Neuronal stem cell (in vitro differentiated cells): ENCODE data around the gene BST2.
"Not testable (repeated sequence)": the region's sequence is repeated elsewhere in the genome, so short reads cannot be mapped to it uniquely, and the experiment has no call there.

Experiments
- DNase-seq: peaks from one replicate; pipeline ENCODE4 v3.0.0-alpha.2; 2013; ENCODE audit warnings: low spot score
- H2AFZ ChIP-seq: one replicate; pipeline ENCODE4 v1.6.1; 2013; ENCODE audit warnings: mild to moderate bottlenecking, low read length, inconsistent platforms
- H2AK5ac ChIP-seq: 2 replicates; pipeline ENCODE4 v1.6.1; 2013; ENCODE audit warnings: low read depth, mild to moderate bottlenecking, inconsistent platforms, low read length, moderate library complexity, mixed read lengths
- H2BK120ac ChIP-seq: 2 replicates; pipeline ENCODE4 v1.6.1; 2013; ENCODE audit warnings: low read depth, mild to moderate bottlenecking, inconsistent platforms, low read length, moderate library complexity, mixed read lengths
- H2BK12ac ChIP-seq: one replicate; pipeline ENCODE4 v1.6.1; 2013; ENCODE audit warnings: low read length, inconsistent platforms
- H2BK15ac ChIP-seq: 2 replicates; pipeline ENCODE4 v1.6.1; 2013; ENCODE audit warnings: mild to moderate bottlenecking, low read length, inconsistent platforms, mixed read lengths
- H2BK5ac ChIP-seq: one replicate; pipeline ENCODE4 v1.6.1; 2013; ENCODE audit warnings: inconsistent platforms, mild to moderate bottlenecking, low read length, moderate library complexity
- H3K14ac ChIP-seq: one replicate; pipeline ENCODE4 v1.6.1; 2013; ENCODE audit warnings: low read length, inconsistent platforms
- H3K18ac ChIP-seq: 2 replicates; pipeline ENCODE4 v1.6.1; 2013; ENCODE audit warnings: low read length, inconsistent platforms
- H3K23ac ChIP-seq: 2 replicates; pipeline ENCODE4 v1.6.1; 2013; ENCODE audit warnings: low read depth, mild to moderate bottlenecking, mixed read lengths, low read length, inconsistent platforms; ENCODE audit not compliant: poor library complexity
- H3K27ac ChIP-seq: replicated peaks from 3 replicates; pipeline ENCODE4 v1.5.1; 2013; ENCODE audit warnings: low read length, inconsistent platforms
- H3K27me3 ChIP-seq, 3 experiments: 2 replicates each; pipeline ENCODE4 v1.6.1; 2013; ENCODE audit warnings: low read length in 3 of 3, mild to moderate bottlenecking in 2 of 3, inconsistent platforms in 1 of 3, low read depth in 1 of 3, mixed read lengths in 1 of 3, moderate library complexity in 1 of 3; ENCODE audit not compliant: control insufficient read depth in 3 of 3, insufficient read depth in 3 of 3
- H3K36me3 ChIP-seq, 2 donors: replicated peaks in 1 of 2; 2 replicates each; pipeline ENCODE4 v1.6.1; 2013; ENCODE audit warnings: low read length in 2 of 2; ENCODE audit not compliant: control insufficient read depth in 2 of 2, insufficient read depth in 2 of 2
- H3K4ac ChIP-seq: 2 replicates; pipeline ENCODE4 v1.6.1; 2013; ENCODE audit warnings: inconsistent platforms, mild to moderate bottlenecking, low read length, moderate library complexity
- H3K4me1 ChIP-seq, 2 donors: 1 replicate in 1 of 2; 2 replicates in 1 of 2; pipeline ENCODE4 v1.6.1; 2013; ENCODE audit warnings: low read length in 2 of 2, low read depth in 1 of 2; ENCODE audit not compliant: control insufficient read depth in 2 of 2, insufficient read depth in 1 of 2
- H3K4me2 ChIP-seq: one replicate; pipeline ENCODE4 v1.6.1; 2013; ENCODE audit warnings: mild to moderate bottlenecking, low read length, inconsistent platforms; ENCODE audit not compliant: insufficient read depth, poor library complexity, severe bottlenecking
- H3K4me3 ChIP-seq, 2 donors: 2 replicates each; pipeline ENCODE4 v1.5.1; 2013; ENCODE audit warnings: low read length in 2 of 2, mild to moderate bottlenecking in 2 of 2, inconsistent platforms in 1 of 2, moderate library complexity in 1 of 2
- H3K79me1 ChIP-seq: one replicate; pipeline ENCODE4 v1.6.1; 2013; ENCODE audit warnings: low read depth, mild to moderate bottlenecking, inconsistent platforms, low read length, moderate library complexity
- H3K9ac ChIP-seq: one replicate; pipeline ENCODE4 v1.6.1; 2013; ENCODE audit warnings: mild to moderate bottlenecking, low read depth, low read length, inconsistent platforms; ENCODE audit not compliant: poor library complexity
- H3K9me3 ChIP-seq, 2 donors: replicated peaks in 1 of 2; 2 replicates each; pipeline versions ENCODE3 to v1.6.1; 2013; ENCODE audit warnings: low read length in 2 of 2, mild to moderate bottlenecking in 2 of 2, inconsistent platforms in 1 of 2, low read depth in 1 of 2, mixed read lengths in 1 of 2, moderate library complexity in 1 of 2; ENCODE audit not compliant: control insufficient read depth in 2 of 2, insufficient read depth in 1 of 2
- H4K8ac ChIP-seq: one replicate; pipeline ENCODE4 v1.6.1; 2013; ENCODE audit warnings: low read depth, mild to moderate bottlenecking, inconsistent platforms, low read length, moderate library complexity
- H4K91ac ChIP-seq: one replicate; pipeline ENCODE4 v1.6.1; 2013; ENCODE audit warnings: low read length, low read depth, mild to moderate bottlenecking, inconsistent platforms; ENCODE audit not compliant: poor library complexity
- WGBS, 2 donors: extraction: QIAGEN DNeasy Blood & Tissue Kit; methylation state at CpG; one replicate each; pipeline ENCODE4 v1.1.7; 2013; ENCODE audit warnings: missing lambda C conversion rate in 2 of 2, mixed read lengths in 1 of 2; ENCODE audit not compliant: insufficient read length in 2 of 2, insufficient replicate concordance in 1 of 2; ENCODE audit errors: extremely low coverage in 2 of 2; 5-methylcytosine and 5-hydroxymethylcytosine counted together

BST2 gene

DNA sequence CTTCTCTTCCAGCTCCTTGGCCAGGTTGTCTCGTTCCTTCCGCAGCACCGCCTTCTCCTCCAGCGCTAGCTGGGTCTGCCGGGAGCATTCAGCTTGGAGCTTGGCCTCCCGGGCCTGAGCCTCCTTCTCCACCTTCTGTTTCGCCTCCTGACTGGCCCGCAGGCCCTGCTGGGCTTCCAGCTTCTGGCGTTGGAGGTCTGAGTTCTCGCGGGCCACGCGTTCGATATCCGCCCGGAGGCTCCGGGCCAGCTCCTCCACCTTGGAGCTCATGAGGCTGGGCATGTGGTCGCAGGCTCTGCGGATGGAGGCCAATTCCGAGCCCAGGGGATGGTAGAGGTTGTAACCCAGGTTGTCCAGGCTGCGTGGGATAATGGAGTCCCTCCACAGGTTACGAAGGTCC is 40.1 kb downstream of the BST2 start:
- no peaks in the 10 kb centered on the region for H3K27me3 ChIP-seq

DNA sequence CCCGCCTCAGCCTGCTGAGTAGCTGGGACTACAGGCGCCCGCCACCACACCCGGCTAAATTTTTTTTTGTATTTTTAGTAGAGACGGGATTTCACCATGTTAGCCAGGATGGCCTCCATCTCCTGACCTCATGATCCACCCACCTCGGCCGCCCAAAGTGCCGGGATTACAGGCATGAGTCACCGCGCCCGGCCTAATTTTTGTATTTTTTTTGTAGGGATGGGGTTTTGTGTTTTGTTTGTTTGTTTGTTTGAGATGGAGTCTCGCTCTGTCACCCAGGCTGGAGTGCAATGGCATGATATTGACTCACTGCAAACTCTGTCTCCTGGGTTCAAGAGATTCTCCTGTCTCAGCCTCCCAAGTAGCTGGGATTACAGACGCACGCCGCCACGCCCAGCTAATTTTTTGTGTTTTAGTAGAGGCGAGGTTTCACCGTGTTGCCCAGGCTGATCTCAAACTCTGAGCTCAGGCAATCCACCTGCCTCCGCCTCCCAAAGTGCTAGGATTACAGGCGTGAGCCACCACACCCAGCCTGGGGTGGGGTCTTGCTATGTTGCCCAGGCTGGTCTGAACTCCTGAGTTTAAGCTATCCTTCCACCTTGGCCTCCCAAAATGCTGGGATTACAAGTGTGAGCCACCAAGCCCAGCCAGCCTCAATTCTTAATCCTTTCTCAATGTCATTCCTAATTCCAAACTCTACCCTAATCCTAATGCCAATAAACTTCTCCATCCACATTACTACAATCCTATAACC is 41.4 kb downstream of the BST2 start:
- not testable (repeated sequence) for H2BK12ac ChIP-seq, H3K9ac ChIP-seq, H2BK15ac ChIP-seq, H2BK5ac ChIP-seq, H2AFZ ChIP-seq, H3K14ac ChIP-seq, H4K8ac ChIP-seq, H3K23ac ChIP-seq, H3K4ac ChIP-seq, H3K27ac ChIP-seq, H2BK120ac ChIP-seq, H3K79me1 ChIP-seq, H3K36me3 ChIP-seq, H3K4me1 ChIP-seq, H3K18ac ChIP-seq, H2AK5ac ChIP-seq, H3K4me3 ChIP-seq, DNase-seq, H3K4me2 ChIP-seq, H4K91ac ChIP-seq, H3K9me3 ChIP-seq, H3K27me3 ChIP-seq
- WGBS, 2 donors = no CpG with 5 or more reads among the region's 20 CpGs

More for the DNA sequence above, 40.1 kb downstream of the BST2 start:
- Histone ChIP-seq H3K27ac (no peak overlapping the region), H2BK12ac (no peak overlapping the region), H3K14ac (no peak overlapping the region), H2BK15ac (peak overlapping the region; percentile 55), H3K4me1 (peaks cover 0 to 2% of the 10 kb centered on the region in 2 donors), H3K79me1 (no peaks in the 10 kb centered on the region), H3K4ac (no peak overlapping the region), H2AFZ (no peak overlapping the region), H3K4me2 (no peak overlapping the region), H2BK120ac (no peak overlapping the region), H4K8ac (no peak overlapping the region), H3K9ac (no peak overlapping the region), H2AK5ac (peak overlapping the region; percentile 88), H3K9me3 (no peaks in the 10 kb centered on the region), H2BK5ac (no peak overlapping the region), H3K23ac (no peak overlapping the region), H3K36me3 (no peaks in the 10 kb centered on the region), H4K91ac (no peak overlapping the region), H3K18ac (peak overlapping the region; percentile 52), H3K4me3 (peak overlapping the region in 1 of 2 donors; percentile 60)
- DNase-seq = no peak
- WGBS, 2 donors = no CpG with 5 or more reads among the region's 22 CpGs

DNA sequence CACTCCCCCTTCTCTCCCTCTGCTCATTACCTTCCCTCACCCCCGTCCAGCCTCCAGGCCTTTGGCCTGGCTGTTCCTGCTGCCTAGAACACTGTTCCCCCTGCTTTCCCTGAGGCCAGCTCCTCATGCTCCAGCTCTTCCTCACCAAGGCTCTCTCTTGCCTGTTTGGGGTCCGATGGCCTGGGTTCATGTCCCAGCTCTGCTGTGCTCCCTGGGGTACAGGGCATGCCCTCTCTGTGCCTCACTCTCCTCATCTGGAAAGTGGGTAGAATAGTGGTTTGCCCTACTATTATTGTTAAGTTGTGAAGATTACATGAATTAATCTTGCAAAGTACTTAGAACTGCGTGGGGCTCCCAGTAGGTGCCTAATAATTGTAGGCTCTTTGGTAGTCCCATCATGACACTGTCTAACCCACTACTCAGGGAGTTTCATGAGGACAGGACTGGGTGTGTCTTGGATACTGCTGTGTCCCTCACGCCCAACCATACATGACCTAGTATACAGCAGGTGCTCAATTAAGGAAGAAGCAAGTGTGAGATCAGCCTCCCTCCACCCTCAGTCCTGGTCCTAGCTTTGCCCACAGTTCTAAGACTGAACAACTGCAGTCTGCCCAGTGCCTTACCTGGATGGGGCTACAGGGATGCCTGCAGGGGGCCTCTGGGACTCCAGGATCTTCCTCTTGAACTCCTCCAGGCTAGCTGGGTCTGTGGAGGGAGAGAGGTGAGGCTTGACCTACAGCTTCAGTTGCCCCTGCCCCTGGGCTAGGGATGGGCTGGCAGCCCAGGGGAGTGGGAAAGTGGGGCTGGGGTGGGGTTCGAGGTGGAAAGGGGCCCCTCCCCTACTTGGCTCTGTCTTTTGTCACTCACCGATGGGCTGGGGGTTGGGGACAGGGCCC is 45.3 kb downstream of the BST2 start:
- Histone ChIP-seq H3K9ac (no peak overlapping the region), H3K27ac (no peak overlapping the region), H3K4me1 (no peaks in the 10 kb centered on the region), H3K4me2 (no peak overlapping the region), H3K4ac (no peak overlapping the region), H3K4me3 (peak overlapping the region in 1 of 2 donors; percentile 33), H3K18ac (peak overlapping the region; percentile 3), H2AFZ (no peak overlapping the region), H3K79me1 (no peaks in the 10 kb centered on the region), H2BK5ac (no peak overlapping the region), H2BK15ac (peak overlapping the region; percentile 97), H2BK120ac (no peak overlapping the region), H2BK12ac (no peak overlapping the region), H3K27me3 (no peaks in the 10 kb centered on the region), H3K9me3 (no peaks in the 10 kb centered on the region), H4K8ac (no peak overlapping the region), H3K14ac (no peak overlapping the region), H3K23ac (no peak overlapping the region), H4K91ac (no peak overlapping the region), H2AK5ac (peak overlapping the region; percentile 20), H3K36me3 (no peaks in the 10 kb centered on the region)
- WGBS, 2 donors = no CpG with 5 or more reads among the region's 6 CpGs
- DNase-seq = no peak

DNA sequence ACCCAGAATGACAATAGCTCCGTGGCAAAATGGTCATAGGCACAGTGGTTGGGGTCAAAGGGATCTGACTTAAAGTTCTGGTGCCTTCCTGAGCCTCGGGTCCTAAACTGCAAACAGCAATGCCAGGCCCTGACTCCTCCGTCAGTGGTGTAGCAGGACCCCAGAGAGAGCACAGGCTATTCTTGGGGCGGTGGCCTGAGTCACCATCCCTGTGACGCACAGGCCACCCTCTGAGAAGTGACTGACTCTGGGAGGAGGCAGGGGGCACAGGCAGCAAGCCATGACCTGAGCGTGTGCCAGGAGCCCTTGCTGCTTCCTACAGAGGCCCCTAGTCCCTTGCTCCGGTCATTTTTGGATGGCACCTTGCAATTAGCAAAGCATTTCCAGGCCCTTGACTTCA is 47.0 kb downstream of the BST2 start:
- H2BK12ac ChIP-seq = no peak overlapping the region
- H3K9ac ChIP-seq = peak overlapping the region; percentile 5
- peak overlapping the region; percentile 19 for H2AFZ ChIP-seq
- no peak overlapping the region for H2BK120ac ChIP-seq
- H3K18ac ChIP-seq = no peak overlapping the region
- no peak for DNase-seq
- no peaks in the 10 kb centered on the region for H3K9me3 ChIP-seq
- no peak overlapping the region for H4K8ac ChIP-seq
- WGBS, 2 donors = no CpG with 5 or more reads among the region's 7 CpGs
- H3K14ac ChIP-seq = no peak overlapping the region
- H3K27ac ChIP-seq = no peak overlapping the region
- no peak overlapping the region for H3K4ac ChIP-seq
- H2AK5ac ChIP-seq = peak overlapping the region; percentile 4
- no peaks in the 10 kb centered on the region for H3K4me1 ChIP-seq
- no peaks in the 10 kb centered on the region for H3K27me3 ChIP-seq
- no peak overlapping the region for H3K4me2 ChIP-seq
- no peak overlapping the region for H3K4me3 ChIP-seq
- H3K79me1 ChIP-seq = no peaks in the 10 kb centered on the region
- H3K23ac ChIP-seq = no peak overlapping the region
- no peak overlapping the region for H4K91ac ChIP-seq
- H2BK5ac ChIP-seq = no peak overlapping the region
- H2BK15ac ChIP-seq = peak overlapping the region; percentile 89
- no peaks in the 10 kb centered on the region for H3K36me3 ChIP-seq
